ENCODE measurements around the gene CBLN1.

DNA sequence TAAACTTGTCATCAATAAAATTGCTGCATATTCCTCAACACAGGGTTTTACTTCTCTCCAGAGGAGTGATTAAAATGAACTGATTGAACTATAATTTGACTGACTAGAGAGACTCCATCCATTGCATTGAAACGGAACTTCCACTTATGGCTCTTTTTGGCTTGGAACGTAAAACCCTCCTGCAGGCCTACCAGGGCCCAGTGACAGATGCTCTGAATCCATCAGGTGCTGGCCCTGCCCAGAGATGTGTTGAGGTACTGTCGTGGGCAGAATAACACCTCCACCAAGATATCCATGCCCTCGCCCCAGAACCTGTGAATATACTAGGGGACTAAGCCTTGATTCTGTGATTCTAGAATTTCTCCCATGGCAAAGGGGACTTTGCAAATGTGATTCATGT, 45.4 kb downstream of the CBLN1 start:
- TF ChIP-seq POLR2A (conservative IDR thresholded peaks at IDR 0.05) = no peak
- TF ChIP-seq NONO (IDR thresholded peaks at IDR 0.05; ENCODE audit: low read depth in 2 of 2, low read length in 1 of 2) = no peak
- no peak for TF ChIP-seq CSDE1 (IDR thresholded peaks at IDR 0.05)
- TF ChIP-seq ESRRA (IDR thresholded peaks at IDR 0.05; ENCODE audit: borderline replicate concordance, low read depth) = no peak
- TF ChIP-seq ZNF384 (IDR thresholded peaks at IDR 0.05; ENCODE audit: low read depth, low read length) = no peak
- TF ChIP-seq SREBF2 (CRISPR knock-in tag; IDR thresholded peaks at IDR 0.05) = no peak
